NCI-H1092 treated with DMSO at 0.1 percent for 48 hours (cell line): ENCODE data around the gene HJURP.

Experiments used
- DNase-seq: peaks from one replicate; lab custom pipeline; 2025; lab: John Stamatoyannopoulos, UW

The HJURP gene

GRCh38 chr2:233831011-233831721 is 23.2 kb downstream of the HJURP start:
- DNase-seq = no peak

- no peak for DNase-seq
Measured at GRCh38 chr2:233830111-233830802, 24.1 kb downstream of the HJURP start.

DNA sequence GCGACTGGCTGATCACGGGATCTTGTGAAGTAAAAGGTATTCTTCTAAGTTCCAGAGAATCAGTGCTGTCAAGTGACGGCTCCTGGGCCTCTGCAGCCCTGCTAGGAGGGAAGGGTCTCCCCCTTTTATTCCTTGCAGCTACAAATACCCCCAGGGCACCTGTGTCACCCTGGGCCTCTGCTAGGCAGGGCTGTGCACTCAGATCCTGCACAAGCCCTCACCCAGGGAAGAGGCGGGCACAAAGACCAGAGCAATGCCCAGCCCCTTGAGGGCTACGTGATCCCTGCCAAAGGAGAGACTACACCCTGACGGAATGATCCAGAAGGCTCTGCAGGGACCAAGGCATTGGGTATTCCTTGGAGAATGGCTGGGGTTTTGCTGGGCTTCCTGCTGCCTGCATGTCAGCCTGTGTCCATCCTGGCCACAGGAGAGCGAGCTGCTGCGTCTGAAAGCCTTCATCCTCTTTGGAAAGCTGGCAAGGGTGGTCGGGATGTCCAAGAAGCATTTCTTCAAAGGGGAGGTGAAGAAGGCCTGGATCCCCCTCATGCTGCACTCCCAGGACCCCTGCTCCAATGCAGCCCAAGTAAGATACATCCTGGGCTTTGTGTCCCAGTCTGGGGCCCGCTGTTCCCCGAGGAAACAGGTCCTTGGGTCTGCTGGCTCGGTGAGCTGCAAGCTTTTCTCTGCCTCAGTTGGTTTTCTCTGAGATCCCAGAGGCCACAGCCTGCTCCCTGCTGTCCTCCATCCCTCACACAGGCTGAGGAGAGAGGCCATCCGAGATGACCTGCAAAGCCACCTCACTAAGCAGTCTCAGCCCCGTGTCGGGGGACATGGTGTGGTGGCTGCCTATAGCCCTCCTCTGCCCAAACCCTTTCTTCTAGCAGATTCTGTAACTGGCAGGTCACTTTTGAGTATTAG is 24.9 kb downstream of the HJURP start:
- DNase-seq = no peak

DNA sequence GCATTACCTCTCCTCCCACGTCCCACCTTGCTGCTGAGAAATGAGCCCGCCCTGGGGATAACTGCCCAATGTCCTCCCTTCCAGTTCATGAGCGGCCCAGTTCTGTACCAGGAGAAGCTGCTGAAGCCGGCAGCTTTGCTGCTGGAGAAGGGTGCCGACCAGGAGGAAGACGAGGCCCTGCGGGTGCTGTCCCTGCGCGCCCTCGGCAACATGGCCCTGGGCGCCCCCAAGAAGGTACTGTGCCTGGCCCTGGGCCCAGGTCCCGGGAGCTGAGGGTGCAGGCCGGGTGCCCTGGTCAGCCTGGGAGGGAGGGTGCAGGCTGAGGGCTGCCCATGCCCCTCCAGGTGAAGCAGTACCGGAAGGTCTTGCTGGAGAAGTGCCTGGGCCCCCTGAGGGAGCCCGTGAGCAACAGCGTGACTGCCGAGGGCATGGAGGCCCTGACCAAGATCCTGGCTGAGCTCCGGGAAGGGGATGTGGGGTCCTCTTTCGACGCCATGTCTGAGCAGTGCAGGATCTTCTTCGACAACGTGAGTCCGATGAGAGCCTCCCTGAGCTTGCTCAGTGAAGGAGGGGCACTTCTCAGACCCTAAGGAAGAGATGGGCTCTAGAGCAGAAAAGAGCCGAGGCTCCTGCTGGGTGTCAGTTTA is 25.7 kb downstream of the HJURP start:
- DNase-seq = no peak

- no peak for DNase-seq
Measured at GRCh38 chr2:233824373-233824772, 30.0 kb downstream of the HJURP start.

GRCh38 chr2:233823731-233824121 is 30.6 kb downstream of the HJURP start:
- no peak for DNase-seq

GRCh38 chr2:233822781-233823730 is 31.3 kb downstream of the HJURP start:
- no peak for DNase-seq

DNA sequence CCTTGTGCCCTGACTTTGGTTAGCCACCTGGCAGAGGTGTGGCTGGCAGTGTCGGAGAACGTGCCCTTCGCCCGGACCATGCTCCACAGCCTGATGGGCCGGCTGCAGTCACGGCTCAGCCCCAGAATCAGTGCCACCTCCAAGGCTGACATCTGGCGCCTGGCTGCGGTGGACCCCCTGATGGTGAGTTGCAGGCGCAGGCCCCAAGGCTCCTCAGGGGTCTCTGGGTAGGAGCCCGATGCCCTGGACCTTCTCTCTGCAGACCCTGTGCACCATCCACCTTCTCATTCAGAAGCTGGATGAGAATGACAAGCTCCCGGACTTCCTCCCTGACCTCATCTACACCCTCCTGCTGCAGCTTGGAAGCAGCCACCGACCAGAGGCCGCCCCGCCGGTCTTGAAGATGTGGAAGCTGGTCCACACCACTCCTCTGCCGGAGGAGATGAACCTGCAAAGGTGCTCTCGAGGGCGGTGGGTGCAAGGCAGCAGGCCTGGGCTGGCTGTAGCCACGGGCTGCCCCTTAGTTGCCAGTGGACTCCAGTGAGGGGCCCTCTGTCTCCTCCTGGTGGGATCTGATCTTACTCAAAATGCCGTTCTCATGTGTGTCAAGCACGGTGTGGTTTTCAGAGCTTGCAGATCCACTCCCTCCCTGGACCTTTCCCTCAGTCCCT is 32.1 kb downstream of the HJURP start:
- DNase-seq = no peak

GRCh38 chr2:233821709-233822100 is 32.6 kb downstream of the HJURP start:
- DNase-seq = no peak

GRCh38 chr2:233821196-233821595 is 33.1 kb downstream of the HJURP start:
- DNase-seq = no peak

DNA sequence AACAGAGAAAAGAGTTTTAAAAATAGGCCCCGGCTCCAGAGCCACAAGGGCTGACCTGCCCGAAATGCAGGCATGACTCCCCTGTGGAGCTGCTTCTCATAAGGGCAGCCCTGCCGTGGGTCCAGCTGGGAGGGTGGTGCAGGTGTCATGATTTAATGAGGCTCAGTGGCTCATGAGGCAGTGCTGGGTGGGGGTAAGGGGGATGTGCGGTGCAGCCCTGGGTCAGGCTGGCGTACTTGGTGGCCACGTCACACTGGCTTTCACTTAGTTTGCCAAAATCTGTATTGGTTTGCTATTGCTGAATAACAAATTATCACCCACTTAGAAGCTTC is 33.6 kb downstream of the HJURP start:
- no peak for DNase-seq

- no peak for DNase-seq
Measured at GRCh38 chr2:233819884-233820773, 34.2 kb downstream of the HJURP start.

DNA sequence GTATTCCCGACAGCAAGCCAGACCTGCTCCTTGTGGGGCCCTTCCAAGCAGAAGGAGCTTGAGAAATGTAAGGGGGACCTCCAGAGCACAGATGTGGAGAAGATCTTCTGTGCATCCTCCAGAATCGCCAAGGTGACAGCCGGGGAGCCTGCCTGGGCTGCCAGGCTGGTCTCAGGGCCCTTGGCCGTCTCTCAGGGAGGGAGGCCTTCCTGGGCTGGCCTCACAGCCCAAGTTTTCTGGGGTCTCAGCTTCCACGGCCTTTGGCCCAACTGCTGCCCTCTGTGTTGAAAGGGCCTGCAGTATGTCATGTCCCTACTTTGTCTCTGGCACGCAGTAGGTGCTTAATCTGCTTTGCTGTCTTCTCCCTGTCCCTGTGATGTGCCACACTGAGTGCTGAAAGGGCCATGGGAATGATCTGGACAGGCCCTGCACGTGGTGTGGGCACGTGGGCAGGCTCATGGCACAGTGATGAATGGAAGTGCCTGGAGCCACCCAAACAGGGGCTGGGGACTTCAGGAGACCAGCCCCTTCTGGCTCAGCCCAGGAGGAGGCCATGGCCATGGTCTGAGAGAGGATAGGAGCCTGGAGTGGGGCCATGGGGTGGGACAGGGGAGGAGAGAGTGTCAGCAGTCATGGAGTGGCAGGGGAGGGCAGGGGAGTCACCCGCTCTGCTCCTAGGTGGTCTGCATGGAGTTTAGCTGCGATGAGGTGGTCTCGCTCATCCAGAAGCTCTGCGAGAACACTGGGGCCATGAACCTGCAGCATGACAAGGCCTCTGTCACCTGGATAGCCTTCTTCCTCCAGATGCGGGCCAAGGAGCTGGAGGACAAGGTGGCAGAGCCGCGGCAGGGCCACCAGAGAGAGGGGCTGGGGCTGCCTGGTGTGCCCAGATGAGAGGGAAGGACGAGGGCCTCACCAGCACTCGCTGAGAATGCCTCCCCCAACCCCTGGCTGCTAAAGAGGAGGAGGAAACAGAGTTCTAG is 35.4 kb downstream of the HJURP start:
- DNase-seq = no peak

DNA sequence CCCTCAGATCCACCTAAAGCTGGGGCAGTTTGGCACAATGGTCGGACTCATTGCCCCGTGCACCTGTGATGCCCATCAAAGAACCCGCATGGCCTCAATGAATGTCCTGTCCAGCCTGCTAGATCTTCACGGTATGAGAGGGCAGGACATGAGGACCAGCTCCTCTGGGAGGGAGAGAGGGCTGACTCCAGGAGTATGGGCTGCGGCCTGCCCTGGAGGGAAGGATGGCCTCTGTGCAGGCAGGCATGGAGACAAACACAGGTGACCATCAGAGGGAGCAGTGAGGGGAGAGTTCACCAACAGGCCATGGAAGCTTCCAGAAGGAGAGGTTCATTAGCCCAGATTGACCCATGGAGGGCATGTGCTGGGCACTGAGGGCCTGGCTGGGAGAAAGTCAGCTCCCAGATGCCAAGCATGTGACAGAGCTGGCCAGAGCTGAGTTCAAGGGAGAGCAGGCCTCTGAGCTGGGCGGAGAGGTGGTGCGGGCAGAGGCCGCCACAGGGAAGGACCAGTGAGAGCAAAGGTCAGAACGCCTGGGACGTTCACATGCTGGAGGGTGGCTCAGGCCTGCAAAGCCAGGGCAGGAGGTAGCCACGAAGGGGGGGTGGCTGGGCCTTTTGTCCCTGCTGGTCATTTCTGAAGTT is 36.2 kb downstream of the HJURP start:
- DNase-seq = no peak

DNA sequence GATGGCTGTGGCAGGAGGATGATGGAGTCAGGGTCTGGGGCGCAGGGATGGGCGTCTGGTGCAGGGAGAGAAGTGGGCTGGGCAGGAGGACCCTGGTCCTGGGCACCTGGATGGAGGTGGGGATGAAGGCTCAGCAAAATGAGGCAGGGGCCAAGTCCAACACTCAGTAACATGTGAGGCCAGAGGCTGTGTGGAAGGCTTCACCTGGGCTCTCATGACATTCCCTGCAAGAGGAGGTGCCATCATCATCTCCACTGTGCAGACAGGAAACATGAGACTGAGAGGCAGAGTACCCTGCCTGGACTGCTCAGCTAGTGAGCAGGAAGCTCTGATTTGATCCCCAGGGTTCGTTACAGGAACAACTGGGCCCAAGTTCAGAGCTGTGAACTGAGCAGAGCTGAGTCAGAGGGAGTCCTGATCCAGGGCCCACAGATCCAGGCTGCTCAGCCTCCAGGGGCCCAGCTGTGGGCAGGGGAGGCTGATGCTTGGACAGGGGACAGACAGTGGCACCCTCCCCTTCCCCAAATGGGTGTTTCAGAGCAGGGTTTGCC is 36.9 kb downstream of the HJURP start:
- no peak for DNase-seq

DNA sequence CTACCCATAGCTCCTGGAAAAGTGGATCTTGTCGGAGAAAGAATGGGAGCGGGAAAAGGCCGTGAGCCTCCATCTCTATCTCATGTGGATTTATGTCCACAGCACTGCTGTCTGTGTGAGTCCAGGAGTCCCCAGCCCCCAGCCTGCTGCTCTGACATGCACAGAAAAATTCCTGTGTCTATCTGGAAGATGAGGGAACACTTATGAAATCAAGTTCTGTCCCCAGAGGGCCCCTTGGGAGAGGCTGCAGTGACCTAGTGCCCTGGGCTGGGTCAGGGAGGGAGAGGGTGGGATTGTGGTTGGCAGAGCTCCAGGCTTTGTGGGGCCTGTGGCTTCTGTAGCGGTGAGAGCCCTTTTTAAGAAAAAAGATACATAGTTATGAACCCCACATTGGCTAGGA is 37.6 kb downstream of the HJURP start:
- no peak for DNase-seq

GRCh38 chr2:233816334-233816733 is 38.0 kb downstream of the HJURP start:
- no peak for DNase-seq

DNA sequence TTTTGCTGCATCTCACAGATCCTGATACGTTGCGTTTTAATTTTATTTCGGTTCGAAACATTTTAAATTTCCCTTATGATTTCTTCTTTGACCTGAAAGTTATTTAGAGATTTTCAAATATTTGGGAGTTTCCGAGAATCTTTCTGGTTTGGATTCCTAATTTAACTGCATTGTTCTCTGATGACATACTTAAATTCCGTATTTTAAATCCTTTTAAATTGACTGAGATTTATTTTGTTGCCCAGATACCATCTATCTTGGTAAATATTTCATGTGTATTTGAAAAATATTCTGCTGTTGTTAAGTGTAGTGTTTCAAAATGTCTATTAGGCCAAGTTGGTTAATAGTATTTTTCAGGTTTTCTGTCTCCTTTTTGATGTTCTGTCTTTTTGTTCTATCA is 38.5 kb downstream of the HJURP start:
- DNase-seq = no peak
